LNCAP (cell line): ENCODE measurements around the gene RPL23.

Source experiments
- TF ChIP-seq, protein P1 (sequence below): fragments of 450-650 bp; IDR thresholded peaks from 2 replicates; pipeline ENCODE4 v1.5.1; 2017; ENCODE audit warnings: mild to moderate bottlenecking

RPL23 gene

DNA sequence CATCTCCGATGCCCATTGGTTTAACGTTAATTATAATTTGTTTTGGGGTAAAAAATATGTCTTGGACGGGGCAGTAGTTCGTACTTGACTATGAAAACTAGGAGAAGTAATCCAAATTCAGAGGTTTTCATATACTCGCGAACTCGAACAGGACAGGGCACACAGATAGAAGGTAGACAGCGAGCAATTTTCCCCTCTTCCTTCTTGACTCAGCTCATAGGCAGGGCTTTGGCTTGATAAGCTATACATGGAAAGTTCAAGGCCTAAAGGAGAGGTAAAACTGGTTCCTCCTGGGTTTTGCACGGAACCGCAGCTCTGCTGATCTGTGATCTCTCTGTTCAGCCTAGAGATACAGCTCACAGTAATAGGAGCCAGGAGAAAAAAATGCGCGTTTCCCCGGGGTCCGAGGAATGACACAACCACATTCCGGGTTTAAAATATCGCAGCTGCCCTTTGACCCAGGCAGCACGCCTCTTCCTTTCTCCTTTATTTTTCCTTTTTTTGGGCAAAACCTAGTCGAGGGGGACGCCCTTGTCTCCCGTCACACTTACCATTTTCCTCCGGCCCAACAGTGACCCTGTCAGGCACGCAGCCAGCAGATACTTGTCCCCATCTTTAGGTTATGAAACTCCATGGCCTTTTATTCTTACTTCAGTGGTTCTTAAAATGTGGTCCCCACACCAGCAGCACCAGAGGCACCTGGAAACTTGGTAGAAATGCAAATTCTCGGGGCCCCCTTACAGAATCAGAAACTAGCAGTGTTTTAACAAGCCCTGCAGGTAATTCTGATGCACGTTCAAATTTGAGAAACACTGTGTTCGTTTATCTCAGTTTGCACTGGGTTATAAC lies 14.7 kb upstream of the RPL23 start:
- TF ChIP-seq, protein P1, sequence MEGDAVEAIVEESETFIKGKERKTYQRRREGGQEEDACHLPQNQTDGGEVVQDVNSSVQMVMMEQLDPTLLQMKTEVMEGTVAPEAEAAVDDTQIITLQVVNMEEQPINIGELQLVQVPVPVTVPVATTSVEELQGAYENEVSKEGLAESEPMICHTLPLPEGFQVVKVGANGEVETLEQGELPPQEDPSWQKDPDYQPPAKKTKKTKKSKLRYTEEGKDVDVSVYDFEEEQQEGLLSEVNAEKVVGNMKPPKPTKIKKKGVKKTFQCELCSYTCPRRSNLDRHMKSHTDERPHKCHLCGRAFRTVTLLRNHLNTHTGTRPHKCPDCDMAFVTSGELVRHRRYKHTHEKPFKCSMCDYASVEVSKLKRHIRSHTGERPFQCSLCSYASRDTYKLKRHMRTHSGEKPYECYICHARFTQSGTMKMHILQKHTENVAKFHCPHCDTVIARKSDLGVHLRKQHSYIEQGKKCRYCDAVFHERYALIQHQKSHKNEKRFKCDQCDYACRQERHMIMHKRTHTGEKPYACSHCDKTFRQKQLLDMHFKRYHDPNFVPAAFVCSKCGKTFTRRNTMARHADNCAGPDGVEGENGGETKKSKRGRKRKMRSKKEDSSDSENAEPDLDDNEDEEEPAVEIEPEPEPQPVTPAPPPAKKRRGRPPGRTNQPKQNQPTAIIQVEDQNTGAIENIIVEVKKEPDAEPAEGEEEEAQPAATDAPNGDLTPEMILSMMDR = no peak

- TF ChIP-seq, protein P1 = no peak
Measured at GRCh38 chr17:38867179-38867967, 13.9 kb upstream of the RPL23 start.

DNA sequence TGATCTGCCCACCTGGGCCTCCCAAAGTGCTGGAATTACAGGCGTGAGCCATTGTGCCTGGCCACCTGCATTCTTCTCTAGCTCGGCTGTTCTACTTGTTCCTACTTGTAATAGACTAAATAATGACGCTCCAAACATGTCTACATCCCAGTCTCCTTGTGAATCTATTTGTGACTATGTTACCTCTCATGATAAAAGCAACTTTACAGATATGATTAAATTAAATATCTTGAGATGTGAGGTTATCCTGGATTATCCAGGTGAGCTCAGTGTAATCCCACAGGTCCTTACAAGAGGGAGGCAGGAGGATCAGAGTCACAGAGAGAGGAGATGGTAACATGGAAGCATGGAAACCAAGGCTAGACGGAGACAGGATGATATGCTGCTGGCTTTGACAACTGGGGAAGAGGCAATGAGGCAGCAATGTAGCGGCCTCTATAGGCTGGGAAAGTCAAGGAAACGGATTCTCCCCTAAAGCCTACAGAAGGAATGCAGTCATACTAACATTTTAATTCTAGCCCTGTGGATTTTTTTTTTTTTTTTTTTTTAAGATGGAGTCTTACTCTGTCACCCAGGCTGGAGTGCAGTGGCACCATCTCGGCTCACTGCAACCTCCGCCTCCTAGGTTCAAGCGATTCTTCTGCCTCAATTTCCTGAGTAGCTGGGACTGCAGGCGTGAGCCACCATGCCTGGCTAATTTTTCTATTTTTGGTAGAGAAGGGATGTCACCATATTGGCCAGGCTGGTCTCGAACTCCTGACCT lies 11.3 kb upstream of the RPL23 start:
- TF ChIP-seq, protein P1 = no peak

- TF ChIP-seq, protein P1 = no peak
Measured at GRCh38 chr17:38861399-38861843, 7.9 kb upstream of the RPL23 start.

- TF ChIP-seq, protein P1 = no peak
Measured at GRCh38 chr17:38857271-38857670, 3.8 kb upstream of the RPL23 start.

- TF ChIP-seq, protein P1 = no peak
Measured at GRCh38 chr17:38852771-38853291, 690 bp downstream of the RPL23 start.

DNA sequence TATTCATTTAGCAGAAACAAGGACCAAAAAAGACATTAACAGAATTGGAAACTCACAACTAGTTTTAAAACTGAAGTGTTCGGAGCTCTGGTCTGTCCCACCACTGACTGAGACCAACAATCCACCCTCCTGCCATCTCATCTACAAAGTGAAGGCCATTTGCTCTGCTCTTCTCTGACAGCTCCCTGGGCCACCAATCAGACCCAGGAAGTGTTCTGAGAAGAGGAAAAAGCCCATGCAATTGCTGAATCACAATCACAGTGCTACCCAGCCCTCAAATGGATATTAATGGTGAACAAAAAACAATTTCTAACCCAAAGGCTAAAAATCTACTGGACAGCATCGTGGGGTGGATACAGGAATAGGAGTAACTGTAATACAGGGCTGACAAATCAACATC lies 2.1 kb downstream of the RPL23 start:
- TF ChIP-seq, protein P1 = no peak
